ENCODE data around the gene OTOP2.
"Not testable (repeated sequence)": the region's sequence is repeated elsewhere in the genome, so short reads cannot be mapped to it uniquely, and the experiment has no call there.

The OTOP2 gene

GRCh38 chr17:74968361-74968780 lies 44.3 kb downstream of the OTOP2 start:
- TF ChIP-seq SPI1 (IDR thresholded peaks at IDR 0.05; ENCODE audit: low read depth, low read length) (no peak), PAX5 (IDR thresholded peaks at IDR 0.05; ENCODE audit: insufficient read depth, low read length, severe bottlenecking) (no peak), POU2F2 (IDR thresholded peaks at IDR 0.05; ENCODE audit: low read depth, low read length) (no peak), POLR2AphosphoS5 (IDR thresholded peaks at IDR 0.05; ENCODE audit: low read depth, low read length) (no peak), POLR2A (IDR thresholded peaks at IDR 0.05; ENCODE audit: low read depth, low read length) (no peak), TAF1 (IDR thresholded peaks at IDR 0.05; ENCODE audit: low read depth, low read length) (no peak)
- FAIRE-seq (no peak), DNase-seq (ENCODE audit: insufficient read length, low spot score) (no peak)

DNA sequence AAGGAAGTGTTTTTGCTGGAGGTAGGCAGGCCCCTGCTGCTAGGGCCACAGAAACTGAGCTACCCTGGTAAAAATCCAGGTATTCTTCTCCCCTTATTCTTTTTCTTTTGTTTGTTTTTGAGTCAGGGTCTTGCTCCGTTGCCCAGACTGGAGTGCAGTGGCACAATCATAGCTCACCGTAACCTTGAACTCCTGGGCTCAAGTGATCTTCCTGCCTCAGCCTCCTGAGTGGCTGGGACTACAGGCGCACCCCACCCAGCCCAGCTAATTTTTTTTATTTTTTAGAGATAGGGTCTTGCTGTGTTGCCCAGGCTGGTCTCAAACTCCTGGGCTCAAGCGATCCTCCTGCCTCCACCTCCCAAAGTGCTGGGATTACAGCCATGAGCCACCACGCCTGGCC lies 45.4 kb downstream of the OTOP2 start:
- not testable (repeated sequence) for DNase-seq (ENCODE audit: insufficient read length, low spot score); FAIRE-seq

GRCh38 chr17:74970395-74970794 lies 46.3 kb downstream of the OTOP2 start:
- FAIRE-seq (no peak), DNase-seq (ENCODE audit: insufficient read length, low spot score) (no peak)
- TF ChIP-seq SPI1 (IDR thresholded peaks at IDR 0.05; ENCODE audit: low read depth, low read length) (no peak), TAF1 (IDR thresholded peaks at IDR 0.05; ENCODE audit: low read depth, low read length) (no peak), PAX5 (IDR thresholded peaks at IDR 0.05; ENCODE audit: insufficient read depth, low read length, severe bottlenecking) (no peak), POLR2AphosphoS5 (IDR thresholded peaks at IDR 0.05; ENCODE audit: low read depth, low read length) (no peak), POLR2A (IDR thresholded peaks at IDR 0.05; ENCODE audit: low read depth, low read length) (no peak), POU2F2 (IDR thresholded peaks at IDR 0.05; ENCODE audit: low read depth, low read length) (no peak)

DNA sequence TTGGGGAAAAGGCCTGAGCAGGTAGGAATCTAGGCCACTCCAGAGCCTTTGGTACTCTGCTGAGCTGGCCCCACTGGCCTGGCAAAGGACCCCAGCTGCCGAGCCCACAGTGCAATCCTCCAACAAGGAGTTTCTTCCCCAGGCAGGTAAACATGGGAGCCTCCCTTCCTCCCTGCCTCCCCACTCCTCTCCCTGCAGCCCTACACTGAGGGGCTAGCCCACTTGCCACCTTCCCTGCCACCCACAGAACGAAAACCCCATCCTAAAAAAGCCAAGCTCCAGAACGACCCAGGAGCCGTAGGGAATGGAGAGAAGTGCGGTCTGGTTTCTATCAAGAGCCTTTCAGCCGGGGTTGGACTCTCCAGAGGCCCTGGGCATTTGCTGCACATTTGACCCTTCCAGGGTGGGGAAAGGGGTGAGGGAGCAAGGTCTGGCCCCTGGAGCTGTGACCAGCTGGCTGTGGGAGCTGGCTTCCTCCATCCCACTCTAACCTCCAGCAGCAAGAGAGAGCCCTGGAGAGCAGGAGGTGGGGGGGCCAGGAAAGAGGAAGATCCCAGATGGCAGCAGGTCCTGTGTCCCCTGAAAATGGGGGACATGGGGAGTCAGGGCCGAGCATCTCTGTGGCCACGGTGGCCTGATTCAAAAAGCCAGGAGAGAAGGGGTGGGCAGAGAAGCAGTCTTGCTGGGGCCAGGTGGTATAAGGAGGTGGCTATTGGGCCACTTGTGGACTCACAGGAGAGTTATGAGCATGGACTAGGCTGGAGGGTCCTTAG lies 47.2 kb downstream of the OTOP2 start:
- TF ChIP-seq POLR2A (IDR thresholded peaks at IDR 0.05; ENCODE audit: low read depth, low read length) (no peak), SPI1 (IDR thresholded peaks at IDR 0.05; ENCODE audit: low read depth, low read length) (no peak), PAX5 (IDR thresholded peaks at IDR 0.05; ENCODE audit: insufficient read depth, low read length, severe bottlenecking) (no peak), POLR2AphosphoS5 (IDR thresholded peaks at IDR 0.05; ENCODE audit: low read depth, low read length) (no peak), TAF1 (IDR thresholded peaks at IDR 0.05; ENCODE audit: low read depth, low read length) (no peak), POU2F2 (IDR thresholded peaks at IDR 0.05; ENCODE audit: low read depth, low read length) (no peak)
- no peak for FAIRE-seq

DNA sequence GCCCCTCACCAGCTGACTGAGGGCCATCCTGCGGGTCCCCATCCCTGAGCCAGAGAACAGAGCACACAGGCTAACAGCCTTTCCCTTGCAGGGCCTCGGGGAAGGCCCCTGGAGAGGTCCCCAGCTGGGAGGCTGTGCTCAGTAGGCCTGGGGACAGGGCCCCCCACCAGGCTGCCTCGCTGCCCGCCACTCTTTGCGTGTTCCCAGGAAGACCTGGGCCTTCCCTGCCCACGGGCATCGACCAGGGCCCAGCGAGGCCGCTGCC lies 47.7 kb downstream of the OTOP2 start:
- no peak for TF ChIP-seq POLR2AphosphoS5 (IDR thresholded peaks at IDR 0.05; ENCODE audit: low read depth, low read length)
- no peak for TF ChIP-seq POLR2A (IDR thresholded peaks at IDR 0.05; ENCODE audit: low read depth, low read length)
- TF ChIP-seq PAX5 (IDR thresholded peaks at IDR 0.05; ENCODE audit: insufficient read depth, low read length, severe bottlenecking) = no peak
- TF ChIP-seq TAF1 (IDR thresholded peaks at IDR 0.05; ENCODE audit: low read depth, low read length) = no peak
- no peak for TF ChIP-seq SPI1 (IDR thresholded peaks at IDR 0.05; ENCODE audit: low read depth, low read length)
- no peak for TF ChIP-seq POU2F2 (IDR thresholded peaks at IDR 0.05; ENCODE audit: low read depth, low read length)
- DNase-seq (ENCODE audit: insufficient read length, low spot score) (no peak), FAIRE-seq (no peak)

More for the DNA sequence above, 47.2 kb downstream of the OTOP2 start:
- no peak for DNase-seq (ENCODE audit: insufficient read length, low spot score)

GRCh38 chr17:74972107-74972972 lies 48.3 kb downstream of the OTOP2 start, which contains the start of gene HID1:
Gene HID1, minus strand, starts transcription at chr17:74972759. Its CDS starts 103 bp downstream, at chr17:74972656.
- peak; percentile 82 for DNase-seq (ENCODE audit: insufficient read length, low spot score)
- no peak for FAIRE-seq
- no peak for TF ChIP-seq POLR2A (IDR thresholded peaks at IDR 0.05; ENCODE audit: low read depth, low read length)
- TF ChIP-seq SPI1 (IDR thresholded peaks at IDR 0.05; ENCODE audit: low read depth, low read length) = no peak
- TF ChIP-seq TAF1 (IDR thresholded peaks at IDR 0.05; ENCODE audit: low read depth, low read length) = no peak
- no peak for TF ChIP-seq POLR2AphosphoS5 (IDR thresholded peaks at IDR 0.05; ENCODE audit: low read depth, low read length)
- TF ChIP-seq PAX5 (IDR thresholded peaks at IDR 0.05; ENCODE audit: insufficient read depth, low read length, severe bottlenecking) = no peak
- no peak for TF ChIP-seq POU2F2 (IDR thresholded peaks at IDR 0.05; ENCODE audit: low read depth, low read length)

DNA sequence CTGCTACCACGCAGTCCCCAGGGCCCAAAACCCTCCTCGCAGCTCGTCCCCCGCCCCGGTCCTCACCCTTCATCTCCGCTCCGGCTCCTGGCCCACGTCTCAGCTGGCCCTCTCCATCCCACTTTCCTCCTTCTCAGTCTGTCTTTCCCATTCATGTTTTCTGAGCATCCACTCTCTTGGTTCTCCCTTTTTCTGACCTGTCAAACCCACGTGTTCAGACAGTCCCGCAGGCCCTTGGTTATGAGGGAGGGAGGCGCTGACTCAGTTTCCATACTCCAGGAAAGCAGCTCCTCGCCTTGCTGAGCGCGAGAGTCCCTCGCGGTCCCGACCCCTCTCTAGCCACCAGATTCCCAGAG lies 48.9 kb downstream of the OTOP2 start:
- no peak for DNase-seq (ENCODE audit: insufficient read length, low spot score)
- FAIRE-seq = no peak
- TF ChIP-seq SPI1 (IDR thresholded peaks at IDR 0.05; ENCODE audit: low read depth, low read length) (no peak), POLR2AphosphoS5 (IDR thresholded peaks at IDR 0.05; ENCODE audit: low read depth, low read length) (no peak), POLR2A (IDR thresholded peaks at IDR 0.05; ENCODE audit: low read depth, low read length) (no peak), PAX5 (IDR thresholded peaks at IDR 0.05; ENCODE audit: insufficient read depth, low read length, severe bottlenecking) (no peak), TAF1 (IDR thresholded peaks at IDR 0.05; ENCODE audit: low read depth, low read length) (no peak), POU2F2 (IDR thresholded peaks at IDR 0.05; ENCODE audit: low read depth, low read length) (no peak)

DNA sequence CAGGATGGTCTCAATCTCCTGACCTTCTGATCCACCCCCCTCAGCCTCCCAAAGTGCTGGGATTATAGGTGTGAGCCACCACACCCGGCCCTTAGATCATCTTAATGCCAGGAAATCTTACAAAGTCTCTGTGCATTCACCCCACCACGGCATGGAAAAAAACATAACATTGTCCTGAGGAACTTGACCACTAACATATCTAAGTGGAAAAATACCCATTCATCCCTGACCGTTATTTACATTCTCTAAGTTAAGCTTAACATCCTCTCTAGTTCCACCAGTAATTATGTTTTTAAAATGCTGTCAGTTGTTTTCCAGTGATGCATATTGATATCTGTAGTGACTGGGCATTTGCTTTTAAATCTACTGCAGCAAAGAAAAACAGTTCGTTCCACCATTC lies 51.9 kb downstream of the OTOP2 start:
- FAIRE-seq (no peak), DNase-seq (ENCODE audit: insufficient read length, low spot score) (no peak)
- no peak for TF ChIP-seq POU2F2 (IDR thresholded peaks at IDR 0.05; ENCODE audit: low read depth, low read length)

DNA sequence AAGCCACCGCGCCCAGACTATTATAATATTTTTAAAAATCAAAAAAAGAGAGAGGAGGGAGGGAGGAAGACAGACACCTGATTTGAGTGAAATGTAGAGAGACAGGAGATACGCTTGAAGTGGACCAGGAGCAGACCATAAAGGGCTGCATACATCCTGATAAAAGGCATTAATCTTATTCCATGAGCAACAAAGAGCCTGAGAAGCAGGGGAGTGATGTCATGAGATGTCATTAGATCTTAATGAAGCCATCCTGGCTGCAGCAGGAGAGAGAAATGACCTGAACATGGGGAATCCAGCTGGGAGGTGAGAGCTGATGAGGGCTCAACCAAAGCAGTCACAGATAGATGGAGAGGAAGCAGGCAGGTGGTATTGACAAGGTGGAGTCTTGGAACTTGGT lies 53.7 kb downstream of the OTOP2 start:
- DNase-seq (ENCODE audit: insufficient read length, low spot score) (no peak), FAIRE-seq (no peak)
- TF ChIP-seq POLR2A (IDR thresholded peaks at IDR 0.05; ENCODE audit: low read depth, low read length) (no peak), SPI1 (IDR thresholded peaks at IDR 0.05; ENCODE audit: low read depth, low read length) (no peak), POLR2AphosphoS5 (IDR thresholded peaks at IDR 0.05; ENCODE audit: low read depth, low read length) (no peak), POU2F2 (IDR thresholded peaks at IDR 0.05; ENCODE audit: low read depth, low read length) (no peak), TAF1 (IDR thresholded peaks at IDR 0.05; ENCODE audit: low read depth, low read length) (no peak), PAX5 (IDR thresholded peaks at IDR 0.05; ENCODE audit: insufficient read depth, low read length, severe bottlenecking) (no peak)

GRCh38 chr17:74978240-74978639 lies 54.2 kb downstream of the OTOP2 start:
- no peak for TF ChIP-seq PAX5 (IDR thresholded peaks at IDR 0.05; ENCODE audit: insufficient read depth, low read length, severe bottlenecking)
- TF ChIP-seq SPI1 (IDR thresholded peaks at IDR 0.05; ENCODE audit: low read depth, low read length) = 0 out of 2 replicates have a peak, but pooled peaks have one; percentile 2
- TF ChIP-seq POLR2AphosphoS5 (IDR thresholded peaks at IDR 0.05; ENCODE audit: low read depth, low read length) = no peak
- no peak for TF ChIP-seq POU2F2 (IDR thresholded peaks at IDR 0.05; ENCODE audit: low read depth, low read length)
- TF ChIP-seq TAF1 (IDR thresholded peaks at IDR 0.05; ENCODE audit: low read depth, low read length) = no peak
- TF ChIP-seq POLR2A (IDR thresholded peaks at IDR 0.05; ENCODE audit: low read depth, low read length) = no peak
- FAIRE-seq (no peak), DNase-seq (ENCODE audit: insufficient read length, low spot score) (no peak)

All from GM12891 (cell line).